HL-60 (cell line): Measurements from ENCODE around the gene TMEM129.
A peak's percentile ranks its signal among the peaks of the same experiment; 100 is the strongest.

Experiments used
- DNase-seq, 2 experiments: peaks; one replicate each; pipeline ENCODE4 v3.0.0-alpha.2; 2010 to 2020; ENCODE audit warnings: low read depth in 1 of 2, low spot score in 1 of 2
- H3K27ac ChIP-seq: fragments of 250-450 bp; sonication (Bioruptor Pico); replicated peaks from 2 replicates; pipeline ENCODE4 v1.5.1; 2020; ENCODE audit warnings: mild to moderate bottlenecking, moderate library complexity
- H3K27me3 ChIP-seq: fragments of 250-450 bp; sonication (Bioruptor Pico); 2 replicates; pipeline ENCODE4 v1.5.1; 2021; ENCODE audit warnings: mild to moderate bottlenecking, moderate library complexity; ENCODE audit not compliant: insufficient read depth, poor library complexity, severe bottlenecking
- H3K4me3 ChIP-seq: replicated peaks from 2 replicates; pipeline ENCODE4 v1.5.1; 2011; ENCODE audit warnings: mild to moderate bottlenecking, control low read depth, low read length; ENCODE audit not compliant: insufficient read depth
- CTCF ChIP-seq: IDR thresholded peaks from one replicate; pipeline ENCODE4 v1.5.1; 2011; ENCODE audit warnings: low read length, control low read depth, inconsistent platforms; ENCODE audit not compliant: insufficient read depth
- GABPA ChIP-seq: IDR thresholded peaks from 2 replicates; pipeline ENCODE4 v1.6.1; 2012; ENCODE audit warnings: low read depth
- POLR2AphosphoS5 ChIP-seq: IDR thresholded peaks from 2 replicates; pipeline ENCODE4 v1.6.1; 2012; ENCODE audit warnings: low read depth
- REST ChIP-seq: IDR thresholded peaks from 2 replicates; pipeline ENCODE4 v1.6.1; 2012; ENCODE audit warnings: low read depth; ENCODE audit not compliant: insufficient replicate concordance
- SPI1 ChIP-seq: IDR thresholded peaks from 2 replicates; pipeline ENCODE4 v1.6.1; 2012; ENCODE audit warnings: low read depth, mild to moderate bottlenecking, borderline replicate concordance

TMEM129 gene

GRCh38 chr4:1736812-1737211, 15.7 kb upstream of the TMEM129 start:
- DNase-seq = no peak
- no peak for TF ChIP-seq GABPA
- no peak overlapping the region for H3K27ac ChIP-seq
- H3K27me3 ChIP-seq = no peaks in the 10 kb centered on the region
- H3K4me3 ChIP-seq = no peak overlapping the region

GRCh38 chr4:1735215-1735614, 14.1 kb upstream of the TMEM129 start:
- DNase-seq = no peak
- Histone ChIP-seq H3K4me3 (no peak overlapping the region), H3K27ac (no peak overlapping the region), H3K27me3 (no peaks in the 10 kb centered on the region)
- peak; percentile 9; the same call in 1 of the 2 replicates for TF ChIP-seq POLR2AphosphoS5
- TF ChIP-seq SPI1 = no peak

GRCh38 chr4:1732911-1733310, 11.8 kb upstream of the TMEM129 start:
- Histone ChIP-seq H3K27me3 (no peaks in the 10 kb centered on the region), H3K27ac (no peak overlapping the region), H3K4me3 (no peak overlapping the region)
- no peak for DNase-seq
- TF ChIP-seq CTCF (no peak), REST (no peak), POLR2AphosphoS5 (no peak), GABPA (no peak), SPI1 (no peak)

GRCh38 chr4:1731180-1731579, 10.1 kb upstream of the TMEM129 start:
- Histone ChIP-seq H3K27ac (no peak overlapping the region), H3K4me3 (no peak overlapping the region), H3K27me3 (no peaks in the 10 kb centered on the region)
- no peak for DNase-seq
- no peak for TF ChIP-seq POLR2AphosphoS5
- no peak for TF ChIP-seq GABPA
- TF ChIP-seq REST = no peak

- no peak for TF ChIP-seq CTCF
- TF ChIP-seq GABPA = no peak
- TF ChIP-seq REST = no peak
- no peak for TF ChIP-seq SPI1
- TF ChIP-seq POLR2AphosphoS5 = no peak
- H3K4me3 ChIP-seq = no peak overlapping the region
- no peak for DNase-seq
- no peak overlapping the region for H3K27ac ChIP-seq
- no peaks in the 10 kb centered on the region for H3K27me3 ChIP-seq
Observed at GRCh38 chr4:1730532-1731135, 9.5 kb upstream of the TMEM129 start.
